GM19351 (cell line): ENCODE results near the gene TIMM23B.
"Not testable (repeated sequence)": the region's sequence is repeated elsewhere in the genome, so short reads cannot be mapped to it uniquely, and the experiment has no call there.

ENCODE experiments used
- ATAC-seq: cut with Tn5 transposase; IDR thresholded peaks from one replicate; pipeline ENCODE4 v1.9.1; 2021; ENCODE audit warnings: mild to moderate bottlenecking, moderate library complexity; ENCODE audit not compliant: unreplicated experiment

The TIMM23B gene

DNA sequence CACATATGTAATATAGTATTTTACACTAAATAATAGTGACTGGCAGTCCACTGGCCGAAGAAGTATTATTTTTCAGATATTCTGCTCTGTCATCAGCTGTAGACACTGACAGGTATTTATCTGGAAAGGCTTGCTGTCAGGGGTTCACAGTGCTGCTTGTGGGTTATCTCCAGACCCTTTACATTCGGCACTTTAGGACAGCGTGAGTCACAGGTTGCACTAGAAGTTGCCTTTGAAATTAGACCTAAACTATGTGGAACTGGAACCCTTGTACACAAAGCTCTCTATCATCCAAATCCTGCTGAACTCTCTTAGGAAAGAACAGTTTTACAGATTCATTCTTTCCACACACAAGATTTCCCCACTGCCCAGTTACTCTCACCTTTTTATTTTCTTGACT is 30.2 kb downstream of the TIMM23B start:
- not testable (repeated sequence) for ATAC-seq

DNA sequence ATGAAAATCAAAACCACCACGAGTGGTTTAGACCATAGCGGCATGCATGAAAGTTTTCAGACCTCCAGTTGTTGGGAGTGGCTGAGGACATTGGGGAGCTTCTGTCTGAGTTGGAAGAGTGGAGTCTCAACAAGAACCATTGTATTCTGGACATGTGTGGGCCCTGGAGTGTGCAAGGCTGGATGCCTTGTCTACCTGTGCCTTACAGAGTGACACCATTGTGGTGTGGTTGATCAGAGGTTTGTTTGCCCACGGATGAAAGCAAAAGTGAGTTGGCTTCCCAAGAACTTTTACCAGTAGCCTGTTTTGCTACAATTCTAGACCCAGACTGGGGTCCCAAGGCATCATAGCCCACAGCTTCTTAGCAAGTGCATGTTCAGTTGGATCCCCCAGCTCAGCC is 35.9 kb downstream of the TIMM23B start:
- ATAC-seq: not testable (repeated sequence)

DNA sequence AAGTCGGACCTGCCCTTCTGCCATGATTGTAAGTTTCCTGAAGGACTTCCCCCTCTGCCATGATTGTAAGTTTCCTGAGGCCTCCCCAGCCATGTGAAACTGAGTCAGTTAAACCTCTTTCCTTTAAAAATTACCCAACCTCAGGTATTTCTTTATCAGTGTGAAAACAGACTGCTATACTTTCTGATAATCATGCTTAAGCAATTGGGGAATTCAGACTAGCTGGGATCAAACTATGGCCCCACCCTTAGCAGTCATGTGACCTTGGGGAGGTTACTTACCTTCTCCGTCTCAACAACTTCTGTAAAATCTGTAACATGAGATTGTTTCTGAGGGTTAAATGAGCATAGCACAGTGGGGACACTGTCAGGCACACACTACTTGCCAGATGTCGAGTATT is 45.4 kb downstream of the TIMM23B start:
- not testable (repeated sequence) for ATAC-seq

DNA sequence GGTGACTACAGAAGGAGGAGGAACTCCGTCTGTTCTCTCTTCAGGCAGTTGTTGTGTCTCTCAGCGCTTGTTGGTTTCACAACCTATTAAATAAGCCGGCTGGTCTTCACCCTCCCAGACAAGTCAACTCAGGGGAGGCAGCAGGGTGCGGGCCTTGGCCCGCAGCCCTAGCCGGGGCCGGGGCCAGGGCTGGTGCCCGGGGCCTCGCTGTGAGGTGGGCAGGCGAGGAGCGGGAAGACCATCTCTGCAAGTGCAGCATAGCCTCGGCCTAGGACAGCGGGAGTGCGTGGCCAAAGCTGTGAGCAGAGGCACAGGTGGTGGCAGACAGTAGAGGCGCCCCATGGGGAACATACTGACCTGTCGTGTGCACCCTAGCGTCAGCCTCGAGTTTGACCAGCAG is 46.5 kb downstream of the TIMM23B start, which contains the start of gene AGAP6:
Gene AGAP6, plus strand, starts transcription at position 31 of the 400 bp plus-strand sequence. Its CDS starts 310 bp downstream, at position 341.
- not testable (repeated sequence) for ATAC-seq

DNA sequence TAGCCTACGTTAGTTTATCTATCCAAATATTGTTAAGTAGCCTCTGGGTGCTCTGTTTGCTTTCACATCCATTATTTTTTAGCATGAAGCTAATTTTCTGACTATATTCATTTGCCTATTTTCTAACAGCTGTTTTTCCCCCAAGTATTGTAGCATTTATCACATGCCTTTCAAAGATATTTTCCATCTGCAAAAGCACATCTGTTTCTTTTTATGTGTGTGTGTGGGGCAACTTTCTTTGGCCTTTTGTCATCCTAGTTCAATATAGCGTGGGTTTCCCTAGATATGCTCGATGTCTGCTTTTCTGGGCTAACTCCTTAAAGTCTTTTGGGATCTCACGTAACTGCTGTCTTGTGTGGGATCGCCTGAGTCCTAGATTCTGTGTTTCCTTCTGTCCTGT is 53.5 kb downstream of the TIMM23B start:
- ATAC-seq: not testable (repeated sequence)

DNA sequence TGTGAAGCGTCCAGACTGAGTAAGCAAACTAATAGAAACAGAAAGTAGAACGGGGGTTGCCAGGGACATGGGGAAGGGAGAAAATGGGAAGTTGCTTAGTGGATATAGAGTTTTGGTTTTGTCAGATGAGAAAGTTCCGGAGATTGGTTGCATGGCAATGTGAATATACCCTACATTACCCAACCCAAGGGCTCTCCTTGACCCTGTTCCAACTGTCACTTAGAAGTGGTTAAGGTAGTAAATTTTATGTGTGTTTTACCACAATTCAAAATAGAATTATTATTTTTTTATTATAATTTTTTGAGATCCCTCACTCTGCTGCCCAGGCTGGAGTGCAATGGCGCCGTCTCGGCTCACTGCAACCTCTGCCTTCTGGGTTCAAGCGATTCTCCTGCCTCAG is 72.2 kb downstream of the TIMM23B start:
- ATAC-seq: not testable (repeated sequence)

DNA sequence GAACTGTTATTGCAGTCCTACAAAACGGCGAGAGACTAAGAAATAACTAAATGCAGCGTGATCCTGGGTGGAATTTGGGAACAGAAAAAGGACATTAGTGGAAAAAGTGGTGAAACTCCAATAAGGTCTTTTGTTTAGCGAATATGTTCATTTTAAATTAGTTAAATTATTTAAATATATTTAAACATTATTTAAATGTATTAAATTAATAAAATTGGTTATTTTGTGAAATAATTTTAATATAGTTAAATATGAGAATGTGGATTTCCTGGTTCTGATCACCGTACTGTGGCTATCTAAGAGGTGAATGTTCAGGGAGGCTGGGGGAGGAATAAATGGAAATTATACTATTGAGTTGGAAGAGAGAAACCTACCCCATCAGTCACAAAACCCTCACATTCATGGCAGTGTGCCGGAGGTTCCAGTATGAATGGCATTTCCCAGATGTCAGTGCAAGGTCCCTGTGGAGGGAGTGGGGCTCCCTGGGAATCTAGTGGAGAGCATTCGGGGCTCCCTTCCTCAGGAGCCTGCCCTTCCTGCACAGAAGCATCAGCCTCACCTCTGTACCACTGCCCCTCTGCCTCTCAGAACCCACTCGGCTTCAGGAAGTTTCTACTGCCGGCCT is 73.9 kb downstream of the TIMM23B start:
- not testable (repeated sequence) for ATAC-seq

DNA sequence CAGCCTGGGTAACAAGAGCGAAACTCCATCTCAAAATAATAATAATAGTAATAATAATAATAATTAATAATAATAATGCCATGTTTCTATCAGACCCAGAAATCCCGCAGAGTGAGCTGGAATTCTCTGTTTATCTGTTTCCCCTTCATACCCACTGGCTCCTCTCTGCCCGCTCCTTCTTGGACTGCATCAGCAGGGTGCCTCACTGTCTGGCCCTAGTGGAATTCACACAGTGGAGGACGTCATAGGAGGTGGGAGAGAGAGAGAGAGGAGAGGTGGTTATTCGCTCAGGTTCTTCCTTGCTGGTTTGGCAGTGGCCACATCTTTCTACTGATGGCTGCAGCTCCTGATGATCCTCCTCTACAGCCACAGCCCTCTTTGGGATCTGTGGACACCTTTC is 75.1 kb downstream of the TIMM23B start:
- not testable (repeated sequence) for ATAC-seq

DNA sequence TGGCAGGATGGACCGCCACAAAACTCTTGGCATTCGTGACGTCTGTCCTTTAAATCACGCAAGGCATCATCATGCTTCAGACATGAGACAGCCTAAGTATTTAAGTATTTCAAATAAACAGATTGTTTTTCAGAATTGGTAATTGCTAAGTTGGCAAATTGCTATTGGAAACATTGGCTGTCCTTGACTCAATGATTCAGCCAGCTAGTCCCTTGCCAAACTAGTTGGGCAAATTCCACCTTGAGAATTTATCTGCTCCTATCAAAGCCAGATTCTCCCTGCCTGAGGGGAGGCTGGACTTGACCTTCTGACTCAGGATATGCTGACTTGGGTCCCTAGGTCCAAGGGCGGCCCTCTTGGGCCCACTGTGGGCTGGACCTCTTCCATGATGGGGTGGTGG is 75.8 kb downstream of the TIMM23B start:
- not testable (repeated sequence) for ATAC-seq

DNA sequence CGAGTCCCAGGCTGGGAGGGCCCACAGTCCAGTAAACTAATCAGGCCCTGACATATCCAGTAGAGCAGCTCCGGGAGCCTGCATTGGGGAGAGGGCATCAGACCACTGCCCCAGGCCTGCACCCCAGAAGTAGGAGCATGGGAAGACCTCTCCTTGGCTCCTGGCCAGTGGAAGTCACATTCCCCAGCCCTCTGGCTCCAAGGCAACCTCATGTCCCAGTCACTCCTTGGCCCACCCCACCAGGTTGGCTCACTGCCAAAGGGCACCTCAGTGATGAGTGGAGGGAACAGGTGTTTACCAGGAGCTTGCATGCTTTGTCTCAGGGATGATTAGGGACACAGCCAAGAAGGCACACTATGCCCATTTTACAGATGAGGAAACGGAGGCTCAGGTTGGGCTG is 77.4 kb downstream of the TIMM23B start:
- not testable (repeated sequence) for ATAC-seq

DNA sequence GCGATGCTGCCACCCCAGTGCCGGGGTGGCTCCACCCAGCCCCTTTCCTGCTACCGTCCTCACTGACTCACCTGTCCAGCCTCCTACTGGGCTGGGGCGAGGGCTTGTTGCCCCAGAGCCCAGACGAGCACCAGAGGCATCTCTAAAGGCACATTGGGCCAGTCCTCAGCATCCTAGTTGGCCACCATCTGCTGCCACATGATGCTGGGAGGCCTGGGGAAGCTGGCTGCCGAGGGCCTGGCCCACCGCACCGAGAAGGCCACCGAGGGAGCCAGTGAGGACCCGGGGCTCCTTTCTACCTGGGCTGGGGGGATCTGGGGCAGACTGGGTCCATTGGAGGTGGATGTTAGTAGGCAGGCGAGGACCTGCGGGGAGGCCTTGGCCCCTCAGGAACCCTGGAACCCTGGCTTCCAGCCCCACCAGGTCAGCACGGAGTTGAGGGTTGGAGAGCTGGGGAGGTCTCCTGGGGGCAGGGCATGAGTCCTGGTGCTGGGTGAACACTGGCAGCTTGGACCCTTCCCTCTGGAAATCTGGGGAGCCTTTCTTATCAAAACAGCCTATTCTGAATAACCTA is 78.7 kb downstream of the TIMM23B start:
- ATAC-seq: not testable (repeated sequence)

DNA sequence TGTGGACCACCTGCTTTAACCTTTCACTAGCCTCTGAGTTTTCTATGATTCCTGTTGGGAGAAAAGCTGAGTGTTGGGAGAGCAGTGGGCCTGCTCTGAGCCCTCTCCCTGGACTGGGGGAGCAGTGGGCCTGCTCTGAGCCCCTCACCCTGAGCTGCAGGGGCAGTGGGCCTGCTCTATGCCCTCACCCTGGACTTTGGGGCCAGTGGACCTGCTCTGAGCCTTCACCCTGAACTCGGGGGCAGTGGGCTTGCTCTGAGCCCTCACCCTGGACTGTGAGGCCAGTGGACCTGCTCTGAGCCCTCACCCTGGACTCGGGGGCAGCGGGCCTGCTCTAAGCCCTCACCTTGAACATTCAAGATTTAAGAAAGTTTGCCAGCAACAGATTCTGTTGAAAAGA is 79.8 kb downstream of the TIMM23B start:
- ATAC-seq: no peak
